Panc1 (cell line): ENCODE measurements around the gene MSANTD4.

ENCODE experiments used
- CTCF ChIP-seq: fragments of 450-650 bp; IDR thresholded peaks from 2 replicates; pipeline ENCODE4 v1.5.1; 2017; ENCODE audit warnings: mild to moderate bottlenecking
- TCF7L2 ChIP-seq: IDR thresholded peaks from 2 replicates; pipeline ENCODE4 v1.6.1; 2011; ENCODE audit warnings: mild to moderate bottlenecking, low read depth, low read length, inconsistent platforms

- no peak for TF ChIP-seq CTCF
- no peak for TF ChIP-seq TCF7L2
These were observed 61.5 kb downstream of the MSANTD4 start for GRCh38 chr11:105960252-105961245.
